GM18498 (cell line): ENCODE results near the gene CREBBP.

Source experiments
- ATAC-seq: cut with Tn5 transposase; IDR thresholded peaks from one replicate; pipeline ENCODE4 v1.9.1; 2021; ENCODE audit warnings: mild to moderate bottlenecking, moderate library complexity; ENCODE audit not compliant: unreplicated experiment

CREBBP gene

GRCh38 chr16:3829631-3830536 is 50.6 kb downstream of the CREBBP start:
- no peak for ATAC-seq

GRCh38 chr16:3825940-3826339 is 54.6 kb downstream of the CREBBP start:
- ATAC-seq, result no peak

DNA sequence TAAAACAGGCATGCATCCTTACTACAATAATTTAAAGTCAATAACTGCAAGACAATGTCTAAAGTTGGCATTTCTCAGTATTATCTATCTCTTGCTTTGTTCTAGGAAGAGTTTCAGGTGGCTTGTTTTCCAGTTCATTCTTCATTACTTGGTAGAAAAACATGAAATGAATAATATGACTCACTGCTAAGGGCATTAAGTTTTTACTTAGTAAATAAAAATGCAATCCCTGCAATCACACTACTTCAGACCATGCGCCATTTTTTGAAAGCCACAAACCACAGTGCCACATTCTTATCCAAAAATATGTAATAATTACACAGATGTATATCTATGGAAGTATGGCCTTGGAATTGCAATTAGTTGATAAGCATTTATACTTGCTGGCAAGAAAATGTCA is 55.4 kb downstream of the CREBBP start:
- ATAC-seq, result no peak

GRCh38 chr16:3824121-3824795 is 56.3 kb downstream of the CREBBP start:
- ATAC-seq, result no peak

DNA sequence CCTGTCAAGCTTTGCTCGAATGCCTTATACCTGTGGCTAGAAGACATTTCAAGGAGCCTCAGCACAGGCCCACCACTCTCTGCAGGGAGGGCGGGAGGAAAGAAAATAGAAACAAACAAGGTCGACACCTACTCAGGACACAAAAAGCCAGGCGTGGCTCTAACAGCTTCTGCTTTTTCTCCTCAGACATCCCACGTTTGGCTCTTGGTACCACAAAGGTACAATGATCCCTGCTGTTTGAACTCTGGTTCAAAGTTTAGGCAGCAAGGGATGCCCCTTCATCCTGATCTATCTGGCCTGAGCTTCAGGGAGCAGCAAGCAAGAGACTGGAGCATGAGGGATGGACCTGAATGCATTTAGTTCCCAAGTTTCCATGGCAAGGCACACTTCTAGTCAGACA is 57.1 kb downstream of the CREBBP start:
- ATAC-seq, result no peak

DNA sequence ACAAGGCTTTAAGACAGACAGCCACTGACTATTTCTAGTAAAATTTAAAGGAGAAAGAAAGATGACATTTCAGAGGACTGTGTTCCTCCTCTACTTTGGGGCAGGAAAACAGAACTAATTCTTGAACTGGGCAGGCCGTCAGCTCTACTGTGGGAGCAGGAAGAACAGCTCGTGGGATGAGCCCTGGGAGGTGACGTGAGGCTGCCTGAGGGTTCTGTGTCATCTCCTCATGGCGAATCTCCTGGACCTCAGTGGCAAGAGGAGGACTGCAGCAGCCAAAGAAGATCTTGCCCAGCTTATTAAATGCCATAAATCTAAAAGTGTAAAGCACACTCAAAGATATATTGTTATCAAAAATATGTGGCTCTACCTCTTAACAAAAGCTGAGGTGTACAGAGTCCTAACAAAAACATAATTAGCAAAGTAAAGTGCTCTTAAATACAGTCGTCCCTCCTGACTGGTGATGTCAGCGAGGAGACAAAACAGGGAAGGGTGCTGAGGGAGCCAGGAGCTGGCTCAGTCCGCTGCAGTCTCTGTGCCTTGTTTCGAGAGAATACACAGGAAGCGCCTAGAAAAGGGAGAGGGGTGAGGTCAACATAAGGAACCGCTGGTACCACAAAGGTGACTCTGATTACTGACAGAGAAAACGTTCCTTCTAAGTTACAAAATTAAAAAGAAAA is 58.0 kb downstream of the CREBBP start:
- ATAC-seq, result no peak

DNA sequence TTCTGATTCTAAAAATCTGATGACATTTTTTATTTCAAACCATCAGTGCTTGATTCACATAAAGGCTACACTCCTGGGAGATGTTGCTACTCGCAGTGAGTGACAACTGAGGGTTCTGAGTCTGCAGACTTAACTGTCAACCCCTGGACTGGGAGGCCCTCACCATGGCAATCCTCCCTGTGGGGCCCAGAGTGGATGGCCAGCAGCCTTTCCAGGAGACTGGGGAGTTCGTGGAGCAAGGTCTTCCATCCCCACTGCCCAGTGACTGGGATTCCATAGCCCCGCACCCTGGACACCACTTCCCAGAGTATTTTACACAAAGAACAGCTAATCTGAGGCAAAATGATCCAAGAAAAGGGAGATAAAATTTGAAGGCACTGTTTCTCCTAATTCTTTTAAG is 59.3 kb downstream of the CREBBP start:
- no peak for ATAC-seq

GRCh38 chr16:3819746-3820724 is 60.5 kb downstream of the CREBBP start:
- ATAC-seq, result no peak

GRCh38 chr16:3819175-3819527 is 61.4 kb downstream of the CREBBP start:
- ATAC-seq, result no peak

DNA sequence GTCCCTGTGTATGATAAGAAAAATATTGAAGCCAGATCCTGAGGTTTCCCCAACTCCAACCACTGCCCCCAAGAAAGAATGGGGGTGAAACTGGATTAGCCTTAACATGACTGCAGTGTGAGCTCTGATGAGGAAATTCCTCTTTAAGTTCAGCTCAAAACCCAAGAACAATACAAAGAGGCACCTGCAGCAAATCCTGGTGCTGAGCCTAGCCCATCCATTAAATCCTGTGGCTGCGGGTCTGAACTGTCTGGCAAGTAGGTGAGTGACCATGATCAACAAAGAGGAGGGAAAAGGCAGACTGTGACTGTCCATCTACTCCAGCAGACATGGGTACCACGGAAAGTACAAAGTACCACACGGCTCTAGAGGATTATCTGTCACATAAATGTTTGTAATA is 64.2 kb downstream of the CREBBP start:
- no peak for ATAC-seq

DNA sequence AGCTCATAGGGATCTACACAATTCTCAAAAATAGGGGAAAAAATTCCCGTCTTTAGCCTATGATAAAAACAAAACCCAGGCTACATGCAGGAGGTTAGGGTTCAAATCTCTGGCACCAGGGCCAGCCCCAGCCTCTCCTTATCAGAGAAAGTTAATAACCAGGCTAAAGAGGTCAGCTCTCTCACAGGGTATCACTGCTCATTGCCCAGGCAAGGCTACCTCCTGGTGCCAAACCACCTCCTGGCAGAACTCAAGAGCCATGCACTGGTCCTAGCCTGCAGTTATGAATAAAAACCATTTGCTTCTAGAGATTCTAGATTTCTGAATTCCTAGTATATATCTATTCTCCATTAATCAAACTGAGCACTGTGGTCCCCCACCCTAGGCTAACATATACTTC is 65.8 kb downstream of the CREBBP start:
- no peak for ATAC-seq

- no peak for ATAC-seq
Measured at GRCh38 chr16:3812469-3813172, 67.9 kb downstream of the CREBBP start.

DNA sequence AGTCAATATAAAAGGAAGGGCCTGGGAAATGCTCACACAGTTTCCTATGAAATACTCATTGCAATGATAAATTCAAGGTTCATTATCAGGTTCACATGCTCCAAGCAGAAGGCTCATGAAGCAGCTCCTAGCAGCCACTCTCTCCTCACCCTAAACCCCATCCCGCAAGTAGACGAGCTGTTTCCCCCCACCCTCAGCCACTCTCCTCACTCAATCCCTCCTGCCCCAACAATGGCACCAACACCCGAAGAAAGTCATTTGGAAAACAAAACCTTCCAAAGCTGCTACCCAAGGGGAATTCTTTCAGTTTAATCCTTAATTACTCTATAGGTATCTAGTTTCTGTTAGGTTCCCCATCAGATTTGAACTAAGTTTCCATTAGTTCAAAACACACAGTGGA is 69.7 kb downstream of the CREBBP start:
- ATAC-seq, result no peak

GRCh38 chr16:3810198-3810664 is 70.3 kb downstream of the CREBBP start:
- no peak for ATAC-seq

DNA sequence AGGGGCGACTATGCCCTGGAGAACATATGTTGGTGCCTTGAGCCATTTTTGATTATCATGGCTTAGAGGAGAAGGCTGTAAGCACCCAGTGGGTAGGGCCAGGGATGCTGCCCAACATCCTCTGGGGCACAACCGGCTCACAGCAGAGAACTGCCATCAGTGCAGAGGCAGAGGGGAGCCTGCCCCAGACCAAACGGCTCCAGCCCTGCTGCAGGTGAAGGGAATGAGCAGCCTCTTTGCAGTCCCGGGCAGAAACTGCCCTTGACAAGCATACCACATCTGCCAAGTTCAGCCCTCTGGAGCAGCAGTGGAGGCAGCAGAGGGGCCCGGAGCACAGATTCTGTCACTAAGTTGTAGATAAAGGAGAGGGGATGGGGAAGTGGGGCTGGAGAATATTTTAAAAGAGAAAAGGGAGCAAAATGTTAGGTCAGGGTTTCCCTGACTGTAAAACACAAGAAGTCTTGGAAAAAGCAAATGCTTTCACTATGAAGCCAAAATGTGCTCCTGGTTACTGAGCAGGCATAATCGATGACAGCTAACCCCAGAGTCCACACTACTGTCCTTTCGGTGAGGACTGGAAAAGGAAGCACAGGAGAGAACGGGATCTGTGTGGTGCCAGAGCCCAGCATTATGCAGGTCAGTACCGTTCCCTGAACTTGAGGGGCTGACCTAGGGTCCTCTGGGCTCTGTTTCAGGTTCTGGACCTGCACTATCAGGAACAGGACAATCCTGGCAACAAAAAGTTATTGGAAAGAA is 72.0 kb downstream of the CREBBP start:
- ATAC-seq, result no peak

DNA sequence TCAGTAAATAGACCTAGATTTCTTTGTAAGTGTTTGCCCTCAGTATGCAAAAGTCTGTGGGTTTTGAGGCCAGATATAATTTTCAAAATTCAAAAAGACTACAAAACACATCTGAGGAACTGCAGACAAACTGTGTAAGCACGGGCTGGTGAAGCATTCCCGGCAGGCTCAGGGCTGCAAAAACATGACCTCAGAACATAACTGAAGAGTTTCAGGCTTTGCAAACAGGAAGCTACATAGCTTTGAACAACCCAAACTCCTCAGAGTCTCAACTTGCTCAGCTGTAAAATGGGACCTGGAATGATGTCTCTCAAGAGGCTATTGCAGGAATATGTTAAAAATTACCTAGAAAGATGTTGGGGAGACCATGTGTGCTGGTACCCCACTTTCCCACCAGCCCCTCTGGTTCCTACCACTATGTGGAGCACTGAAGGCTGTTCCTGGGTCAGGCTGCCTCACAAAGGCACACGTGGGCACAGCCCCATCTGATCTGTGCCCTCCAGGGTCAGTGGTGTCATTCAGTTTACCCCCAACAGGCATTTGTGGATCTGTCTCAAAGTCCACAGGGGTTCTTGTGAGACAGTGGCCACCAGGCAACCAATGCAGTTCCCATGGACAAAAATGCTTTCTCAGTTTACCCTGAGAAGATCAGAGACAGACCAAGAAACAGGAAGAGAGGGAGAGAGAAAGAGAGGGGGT is 72.9 kb downstream of the CREBBP start:
- no peak for ATAC-seq

DNA sequence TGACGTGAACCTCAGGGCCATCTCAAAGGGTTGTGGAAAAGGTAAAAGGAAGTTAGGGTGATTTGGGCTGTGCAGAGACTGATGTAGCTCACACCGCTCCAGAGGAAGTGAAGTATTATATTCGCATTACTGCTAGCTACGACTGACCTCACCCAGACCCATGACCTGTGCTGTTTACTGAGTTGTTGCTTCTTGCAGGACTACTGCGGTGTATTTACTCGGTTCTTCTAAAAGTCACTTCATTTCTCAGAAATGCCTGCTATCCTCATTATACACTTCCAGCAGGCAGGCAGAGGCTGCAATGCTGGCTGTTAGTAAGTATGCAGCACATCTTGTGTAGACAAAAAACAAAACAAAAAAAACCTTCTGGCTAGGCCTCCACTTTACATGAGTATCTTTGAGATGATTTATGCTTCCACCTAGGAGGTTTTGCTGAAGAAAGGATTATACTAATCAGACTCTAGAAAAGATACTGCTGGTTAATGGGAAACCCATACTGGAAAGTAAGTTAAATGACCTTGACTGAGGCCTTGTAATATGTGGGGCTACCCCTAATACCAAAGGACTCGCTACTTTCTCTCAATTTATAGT is 76.0 kb downstream of the CREBBP start:
- no peak for ATAC-seq
